DMS 273 treated with DMSO at 0.1 percent for 48 hours (cell line): ENCODE data around the gene CCDC27.

Experiments used
- DNase-seq: peaks from one replicate; lab custom pipeline; 2025; lab: John Stamatoyannopoulos, UW

Gene CCDC27

DNA sequence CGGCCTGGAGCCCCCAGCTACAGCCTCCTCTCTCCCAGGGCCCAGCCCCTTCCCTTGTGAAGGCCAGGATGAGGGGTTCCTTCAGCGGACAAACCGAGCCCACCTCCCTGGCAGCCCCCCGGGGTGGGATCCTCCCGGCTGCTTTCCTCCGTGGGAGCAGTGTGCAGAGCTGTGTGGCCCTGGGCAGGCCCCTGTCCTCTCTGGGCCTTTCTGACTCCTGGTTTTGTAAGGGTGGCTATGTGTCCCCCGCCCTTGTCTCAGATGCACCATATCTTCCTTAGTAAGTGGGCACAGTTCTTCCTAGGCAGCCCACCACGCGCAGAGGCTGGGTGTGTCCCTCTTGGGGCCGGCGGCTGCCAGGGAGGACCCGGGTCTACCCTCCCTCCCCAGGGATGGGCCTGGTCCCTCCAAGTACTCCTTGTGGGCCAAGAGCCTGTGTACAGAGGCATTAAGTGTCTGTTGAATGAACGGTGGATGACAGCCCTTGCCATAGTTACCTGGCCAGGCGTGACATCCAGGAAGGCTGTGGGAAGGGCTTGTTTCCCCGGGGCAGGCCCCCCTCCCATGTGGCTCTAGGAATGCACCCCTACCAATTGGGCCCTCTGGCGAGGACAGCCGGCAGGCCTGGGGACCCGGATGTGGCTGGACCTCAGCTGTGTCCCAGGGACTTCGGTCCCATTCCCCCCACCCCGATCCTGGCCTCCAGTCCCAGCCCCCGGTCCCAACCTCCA is 24.1 kb downstream of the CCDC27 start:
- no peak for DNase-seq

DNA sequence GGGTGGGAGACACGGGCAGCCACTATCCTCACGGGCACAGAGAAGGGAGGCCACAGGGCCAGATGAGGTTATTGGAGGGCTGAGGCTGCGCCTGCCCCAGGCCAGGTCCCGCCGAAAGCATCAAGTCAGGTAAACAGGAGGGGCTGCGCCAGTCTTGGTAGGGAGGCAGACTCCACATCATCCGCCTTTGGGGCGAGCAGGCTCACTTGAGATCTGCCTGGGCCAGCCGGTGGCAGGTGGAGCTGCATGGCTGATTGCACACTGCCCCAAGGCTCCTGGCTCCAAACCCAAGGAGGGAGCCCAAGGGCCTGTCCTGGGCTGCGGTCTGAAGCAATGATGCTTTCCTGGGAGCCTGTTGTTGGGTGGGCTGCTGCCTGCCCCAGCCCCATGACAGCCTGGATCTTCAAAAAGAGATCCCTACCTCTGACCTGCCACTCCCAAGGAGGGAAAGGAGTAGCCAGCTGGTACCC is 24.9 kb downstream of the CCDC27 start:
- no peak for DNase-seq

DNA sequence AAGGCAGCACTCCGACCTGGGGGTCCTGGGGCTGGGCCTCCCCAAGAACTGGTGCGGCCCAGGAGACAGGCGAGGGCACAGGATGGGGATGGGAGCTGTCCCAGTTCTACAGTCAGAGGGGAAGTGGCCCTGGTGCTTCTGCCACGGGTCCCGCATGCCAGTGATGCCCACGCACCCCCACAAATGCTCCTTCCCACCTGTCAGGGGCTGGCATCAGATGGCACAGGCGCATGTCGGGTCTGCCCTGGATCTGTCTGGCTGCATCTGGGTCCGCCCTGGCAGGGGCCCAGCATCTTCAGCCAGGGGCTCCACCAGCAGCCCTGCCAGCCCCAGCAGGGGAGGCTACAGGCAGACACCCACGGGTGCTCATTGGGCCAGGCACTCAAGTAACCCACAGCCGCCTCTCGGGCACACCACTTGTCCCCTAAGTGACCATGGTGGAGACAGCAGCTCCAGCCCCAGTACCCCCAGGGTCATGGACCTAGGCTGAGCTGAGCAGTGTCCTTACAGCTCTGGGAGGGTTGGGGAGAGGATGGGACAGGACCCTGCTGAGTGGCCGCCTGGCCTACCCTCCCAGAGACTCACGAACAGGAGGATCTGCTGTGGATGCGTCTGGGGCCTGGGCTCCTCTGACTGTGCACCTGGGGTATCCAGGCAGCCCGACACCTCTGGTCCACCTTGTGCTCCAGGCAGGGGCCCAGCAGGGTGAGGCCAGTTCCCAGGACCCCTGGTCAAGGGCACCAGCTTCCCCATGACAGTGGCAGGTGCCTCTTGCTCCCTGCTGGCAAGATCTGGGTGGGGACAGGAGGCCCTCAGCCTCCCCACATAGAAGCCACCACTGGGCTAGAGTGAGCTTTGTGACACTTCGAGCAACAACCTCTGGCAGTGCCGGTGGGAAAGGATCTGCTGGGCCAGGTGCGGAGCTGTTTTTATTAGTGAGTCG is 25.7 kb downstream of the CCDC27 start:
- no peak for DNase-seq

DNA sequence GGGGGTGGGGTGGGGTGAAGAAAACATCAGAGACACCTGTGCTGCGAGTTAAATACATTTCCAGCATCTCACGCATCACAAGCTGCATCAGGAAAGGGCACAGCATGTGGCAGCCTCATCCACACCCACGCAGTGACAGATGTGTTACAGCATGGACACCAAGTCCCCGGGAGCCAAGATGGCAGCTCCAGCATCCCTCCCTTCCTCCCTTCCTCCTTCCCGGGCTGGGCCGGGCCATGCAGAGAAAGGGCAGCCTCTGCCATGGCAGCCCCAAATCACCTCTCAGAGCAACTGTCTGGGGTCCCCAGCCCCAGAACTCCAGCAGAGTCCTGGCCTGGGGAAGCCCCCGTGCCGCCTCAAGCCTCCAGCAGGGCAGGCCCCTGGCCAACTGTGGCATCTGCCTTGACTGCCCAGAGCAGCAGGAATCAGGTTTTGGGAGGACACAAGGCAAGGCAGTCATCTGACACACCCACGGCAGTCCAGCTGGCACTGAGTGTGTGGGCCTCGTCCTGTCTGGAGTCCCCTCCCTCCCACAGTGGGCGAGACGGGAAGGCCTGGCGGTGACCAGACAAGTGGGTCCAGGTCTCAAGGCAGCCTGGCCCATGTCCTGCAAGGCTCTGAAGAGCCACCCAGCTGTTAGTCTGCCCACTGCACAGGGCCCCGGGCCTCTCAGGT is 26.5 kb downstream of the CCDC27 start:
- DNase-seq, result no peak

DNA sequence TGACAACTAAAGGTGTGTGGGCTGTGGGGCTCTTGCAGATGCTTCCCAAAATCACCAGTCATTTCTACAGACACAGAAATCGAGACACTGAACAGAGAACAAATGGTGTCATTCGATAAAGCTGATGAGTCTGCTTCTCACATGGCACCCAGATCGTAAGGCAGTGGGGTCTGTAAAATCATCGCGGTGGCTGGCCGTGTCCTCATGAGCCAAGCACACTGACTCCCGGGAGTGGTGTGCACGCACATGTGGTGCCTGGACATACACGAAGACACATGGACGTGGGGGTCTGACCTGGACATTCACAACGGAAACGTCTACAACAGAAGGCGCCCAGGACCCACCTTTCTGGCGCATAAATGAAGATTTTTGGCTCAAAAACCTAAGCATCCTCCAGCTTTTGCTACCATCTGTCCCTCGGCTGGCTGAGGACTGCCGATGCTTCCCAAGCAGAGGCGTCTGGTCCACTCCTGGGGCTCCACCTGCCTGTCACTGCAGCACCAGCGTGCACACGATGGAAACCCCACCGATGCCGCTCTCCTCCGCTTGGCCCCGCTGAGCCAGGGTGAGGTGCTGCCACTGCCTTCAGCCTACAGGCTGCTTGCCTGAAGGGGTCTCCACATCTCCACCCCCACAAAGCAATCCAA is 27.1 kb downstream of the CCDC27 start:
- no peak for DNase-seq

DNA sequence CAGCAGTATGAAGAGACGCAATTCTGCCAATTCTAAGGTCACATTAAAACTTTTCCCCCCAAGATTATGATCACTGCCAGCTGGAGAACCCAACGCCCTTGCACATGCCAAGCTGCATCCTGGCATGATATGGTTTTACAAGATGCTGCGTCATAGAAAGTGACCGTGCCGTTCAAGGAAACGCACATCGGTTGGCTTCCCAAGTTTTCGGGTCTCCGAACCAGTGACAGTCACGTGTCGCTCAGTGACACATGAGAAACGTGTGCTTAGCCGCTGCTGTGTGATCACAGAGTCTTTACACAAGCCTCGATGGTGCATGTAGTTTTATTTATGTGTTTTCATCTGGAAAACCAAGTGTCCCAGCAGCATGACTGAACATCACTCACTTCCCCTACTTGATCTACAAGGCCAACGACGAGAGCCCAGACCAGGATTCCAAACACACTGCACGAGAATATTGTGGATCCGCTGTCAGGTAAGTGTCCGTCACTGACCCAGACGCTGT is 27.7 kb downstream of the CCDC27 start:
- DNase-seq, result no peak

DNA sequence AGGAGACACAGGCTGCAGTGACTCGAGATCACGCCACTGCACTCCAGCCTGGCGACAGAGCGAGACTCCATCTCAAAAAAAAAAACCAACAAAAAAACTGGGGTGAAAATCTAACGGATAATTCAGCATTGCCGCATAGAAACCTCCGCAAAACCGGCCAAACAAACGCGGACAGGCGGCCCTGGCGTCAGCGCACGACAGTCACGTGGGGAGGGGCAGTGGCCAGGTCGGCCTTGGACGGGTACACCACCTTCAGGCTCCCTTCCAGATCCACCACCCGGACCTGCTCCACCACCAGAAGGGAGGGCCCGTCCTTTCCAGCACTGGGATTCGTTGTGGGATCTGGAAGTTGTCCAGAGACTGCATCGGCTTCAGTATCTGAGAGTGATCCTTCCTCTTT is 28.7 kb downstream of the CCDC27 start:
- DNase-seq, result no peak

DNA sequence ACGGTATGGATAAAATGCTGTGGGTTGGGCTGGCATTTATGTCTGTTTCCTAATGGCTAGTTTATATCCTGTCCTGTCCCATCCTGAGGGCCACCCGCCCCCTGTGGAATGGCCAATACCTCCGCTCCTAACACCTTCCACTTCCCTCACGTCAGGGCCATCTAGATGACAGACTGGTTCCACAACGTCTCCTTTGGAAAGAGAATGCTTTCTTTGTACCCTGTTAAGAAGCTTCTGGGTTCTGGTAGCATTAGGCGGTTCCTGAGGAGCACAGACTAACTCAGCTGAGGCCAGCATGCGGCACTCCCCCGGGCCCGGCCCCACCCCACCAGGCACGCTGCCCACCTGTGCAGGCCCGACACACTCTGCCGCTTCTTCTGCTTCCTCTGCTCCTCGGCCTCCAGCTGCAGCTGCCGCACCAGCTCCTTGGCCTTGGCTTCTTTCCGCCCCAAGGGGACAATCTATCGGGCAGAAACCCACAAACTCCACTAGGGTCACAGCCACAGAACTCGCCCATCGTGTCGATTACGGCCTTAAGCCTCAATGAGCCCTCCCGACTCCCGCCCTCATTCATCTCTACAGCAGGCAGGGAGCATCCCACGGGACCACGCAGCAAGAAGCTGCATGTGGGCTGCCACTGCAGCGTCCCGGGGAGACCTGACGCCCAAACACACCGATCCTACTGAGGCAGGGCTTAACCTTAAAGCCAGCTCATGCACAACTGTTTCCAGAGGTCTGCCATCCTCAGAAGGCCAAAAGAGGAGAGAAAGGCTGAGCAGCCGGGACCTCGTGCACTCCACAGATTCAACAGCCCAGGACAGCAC is 31.6 kb downstream of the CCDC27 start:
- no peak for DNase-seq

DNA sequence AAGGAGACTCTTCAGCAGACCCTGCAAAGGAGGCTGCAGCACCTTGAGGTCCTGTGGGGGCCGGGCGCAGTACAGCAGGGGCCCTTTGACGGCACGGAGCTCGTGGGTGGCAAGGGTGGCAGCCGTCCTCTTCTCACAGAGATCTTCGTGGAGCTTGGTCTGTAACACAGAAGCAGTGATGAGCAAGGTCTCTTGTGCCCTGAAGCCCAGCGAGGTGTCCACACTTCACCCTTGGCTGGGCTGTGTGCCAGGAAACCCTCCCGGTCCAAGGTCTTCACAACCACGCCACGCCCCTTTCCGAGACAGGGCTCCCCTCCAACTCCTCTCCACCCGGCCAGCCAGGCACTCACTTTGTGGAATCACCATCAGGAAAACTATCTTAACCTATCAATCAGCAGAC is 32.8 kb downstream of the CCDC27 start:
- no peak for DNase-seq

DNA sequence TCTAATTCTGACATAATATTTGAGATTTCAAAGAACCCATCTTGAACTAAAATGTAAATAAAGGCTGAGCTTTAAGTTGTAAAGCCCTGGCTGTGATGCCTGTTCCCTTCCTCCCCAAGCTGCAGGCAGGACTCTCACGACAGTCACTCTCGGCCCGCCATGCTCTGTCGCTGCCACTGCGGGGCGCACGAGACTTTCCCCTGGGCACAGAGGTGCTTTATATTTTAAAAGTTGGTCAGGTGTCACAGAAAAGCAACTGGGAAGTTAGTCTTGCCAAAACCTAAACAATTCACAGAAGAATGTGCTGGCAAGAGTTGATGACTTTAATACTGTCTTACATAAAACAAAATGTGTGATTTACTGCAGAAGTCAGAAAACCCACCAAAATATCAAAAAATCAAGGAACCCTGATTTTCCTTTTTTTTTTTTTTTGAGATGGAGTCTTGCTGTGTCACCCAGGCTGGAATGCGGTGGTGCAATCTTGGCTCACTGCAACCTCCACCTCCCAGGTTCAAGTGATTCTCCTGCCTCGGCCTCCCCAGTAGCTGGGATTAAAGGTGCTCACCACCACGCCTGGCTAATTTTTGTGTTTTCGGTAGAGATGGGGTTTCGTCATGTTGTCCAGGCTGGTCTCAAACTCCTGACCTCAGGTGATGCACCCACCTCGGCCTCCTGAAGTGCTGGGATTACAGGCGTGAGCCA is 33.4 kb downstream of the CCDC27 start:
- DNase-seq, result no peak

DNA sequence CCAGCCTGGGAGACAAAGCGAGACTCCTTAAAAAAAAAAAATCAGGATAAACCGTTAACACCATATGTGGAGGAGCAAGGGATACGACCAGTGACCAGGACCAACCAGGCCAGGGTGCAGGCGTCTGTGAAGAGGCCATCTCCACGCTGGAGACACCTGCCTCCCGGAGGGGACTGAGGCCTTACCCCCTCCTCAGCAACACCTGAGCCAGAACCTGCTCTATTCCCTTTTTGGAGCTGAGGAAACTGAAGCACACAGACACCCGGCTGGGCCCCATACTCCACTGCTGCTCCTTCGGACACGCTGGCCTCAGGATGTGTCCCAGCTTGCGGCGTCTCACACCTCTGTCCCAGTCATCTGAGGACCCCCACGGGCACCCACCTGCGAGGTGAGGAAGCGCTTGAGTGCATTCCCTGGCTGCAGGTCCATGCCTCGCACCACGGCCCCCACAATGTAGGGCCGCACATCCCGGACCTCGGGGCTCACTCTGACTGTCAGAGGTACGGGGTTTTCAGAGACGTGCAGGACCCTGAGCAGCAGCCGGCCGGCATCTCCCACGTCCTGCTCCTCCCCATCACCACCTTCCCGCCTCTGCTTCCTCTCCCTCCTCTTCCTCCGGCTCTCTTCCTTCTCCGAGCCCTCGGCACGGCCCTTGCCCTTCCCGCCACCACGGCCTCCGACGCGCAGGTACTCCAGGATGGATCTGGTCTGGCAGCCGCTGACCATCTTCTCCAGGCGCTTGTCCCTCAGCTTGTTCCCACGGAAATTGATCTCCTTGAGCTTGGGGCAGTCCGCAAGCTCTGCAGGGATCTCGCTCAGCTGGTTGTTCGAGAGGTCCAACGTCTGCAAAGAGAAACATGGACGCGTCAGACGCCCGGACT is 34.5 kb downstream of the CCDC27 start:
- DNase-seq, result no peak

DNA sequence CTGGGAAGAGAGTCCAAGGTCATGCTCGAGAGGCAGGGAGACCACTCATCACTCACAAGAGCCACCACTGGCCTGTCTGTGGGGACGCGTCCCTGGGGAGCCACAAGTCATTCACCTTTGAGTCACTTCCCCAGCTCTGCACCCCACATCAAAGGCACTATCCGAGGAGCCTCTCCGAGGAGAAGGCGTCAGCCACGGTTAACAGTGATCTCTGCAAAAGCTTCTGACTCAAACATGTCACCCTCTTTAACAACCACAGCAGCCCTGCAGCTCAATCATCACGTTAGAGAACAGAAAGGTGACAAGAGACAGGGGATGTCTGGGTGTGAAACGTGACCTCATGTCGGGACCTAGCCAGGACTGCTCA is 35.1 kb downstream of the CCDC27 start:
- DNase-seq, result no peak

DNA sequence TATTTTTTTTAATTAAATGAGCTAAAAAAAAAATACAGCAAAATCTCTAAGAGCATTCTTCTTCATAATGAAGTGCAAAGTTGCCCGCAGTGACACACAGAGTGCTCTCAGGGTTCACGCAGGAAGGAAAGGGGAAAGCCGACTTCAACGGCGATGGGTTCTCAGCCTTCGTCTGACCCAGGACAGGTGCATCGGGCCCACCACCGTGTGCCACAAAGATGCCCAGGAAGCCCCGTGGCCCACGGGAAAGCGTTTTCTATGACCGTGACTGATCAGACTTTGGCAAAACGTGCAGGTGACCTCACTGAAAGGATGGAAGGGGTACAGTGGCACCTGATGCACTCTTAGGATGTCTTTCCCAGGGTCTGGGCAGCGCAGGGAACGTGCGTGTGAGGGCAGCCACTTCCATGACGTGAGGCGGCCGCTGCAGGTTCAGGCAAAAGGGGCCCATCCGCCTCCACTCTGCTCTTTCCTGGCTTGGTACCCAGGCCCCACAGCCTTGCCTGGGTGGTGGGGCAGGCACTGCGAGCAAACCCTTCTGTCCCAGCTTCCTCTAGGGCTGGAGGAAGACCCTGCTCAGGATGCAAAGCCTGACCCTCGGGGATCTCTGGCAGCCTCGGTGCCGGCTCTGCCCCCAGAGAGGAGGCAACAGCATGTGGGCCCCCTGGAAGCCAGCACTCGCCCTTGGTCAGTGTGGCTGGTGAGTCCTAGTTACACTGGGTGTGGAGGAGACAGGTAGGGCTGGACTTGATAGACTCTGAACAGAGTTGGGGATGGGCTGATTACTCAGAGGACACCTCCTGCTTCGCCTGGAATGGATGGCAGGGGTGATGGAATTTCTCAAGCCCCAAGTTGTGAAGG is 35.7 kb downstream of the CCDC27 start:
- DNase-seq, result no peak

DNA sequence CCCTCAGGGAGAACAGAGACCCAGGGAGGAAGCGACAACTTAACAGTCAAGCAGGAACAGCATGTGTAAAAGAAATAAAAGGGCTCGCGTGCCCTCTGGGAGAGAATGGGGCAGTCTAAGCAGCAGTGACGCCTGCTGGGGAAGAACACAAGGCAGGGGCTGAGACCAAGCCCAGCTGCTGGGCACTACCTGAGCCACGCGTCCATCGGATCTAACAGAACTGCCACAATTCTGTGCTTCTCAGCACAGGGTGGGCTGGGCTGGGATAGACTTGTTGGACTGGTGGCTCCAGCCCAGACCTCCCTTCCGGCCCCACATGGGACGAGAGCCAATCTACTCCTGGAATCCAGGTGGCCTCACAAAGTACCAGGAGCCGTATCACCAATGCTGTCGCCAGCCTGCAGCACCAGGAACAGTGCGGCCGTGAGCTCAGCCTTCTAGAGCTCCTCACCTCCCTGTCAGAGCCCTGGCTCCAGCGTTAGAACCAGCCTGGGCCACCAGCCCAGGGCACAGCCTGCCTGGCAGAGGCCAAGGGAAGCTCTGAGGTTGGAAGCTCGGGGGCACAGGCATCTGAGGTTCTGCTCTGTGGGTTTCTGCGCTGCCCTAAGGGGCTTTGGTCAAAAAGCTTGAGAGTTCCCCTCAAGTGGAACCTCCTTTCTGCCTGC is 36.6 kb downstream of the CCDC27 start:
- DNase-seq, result no peak

DNA sequence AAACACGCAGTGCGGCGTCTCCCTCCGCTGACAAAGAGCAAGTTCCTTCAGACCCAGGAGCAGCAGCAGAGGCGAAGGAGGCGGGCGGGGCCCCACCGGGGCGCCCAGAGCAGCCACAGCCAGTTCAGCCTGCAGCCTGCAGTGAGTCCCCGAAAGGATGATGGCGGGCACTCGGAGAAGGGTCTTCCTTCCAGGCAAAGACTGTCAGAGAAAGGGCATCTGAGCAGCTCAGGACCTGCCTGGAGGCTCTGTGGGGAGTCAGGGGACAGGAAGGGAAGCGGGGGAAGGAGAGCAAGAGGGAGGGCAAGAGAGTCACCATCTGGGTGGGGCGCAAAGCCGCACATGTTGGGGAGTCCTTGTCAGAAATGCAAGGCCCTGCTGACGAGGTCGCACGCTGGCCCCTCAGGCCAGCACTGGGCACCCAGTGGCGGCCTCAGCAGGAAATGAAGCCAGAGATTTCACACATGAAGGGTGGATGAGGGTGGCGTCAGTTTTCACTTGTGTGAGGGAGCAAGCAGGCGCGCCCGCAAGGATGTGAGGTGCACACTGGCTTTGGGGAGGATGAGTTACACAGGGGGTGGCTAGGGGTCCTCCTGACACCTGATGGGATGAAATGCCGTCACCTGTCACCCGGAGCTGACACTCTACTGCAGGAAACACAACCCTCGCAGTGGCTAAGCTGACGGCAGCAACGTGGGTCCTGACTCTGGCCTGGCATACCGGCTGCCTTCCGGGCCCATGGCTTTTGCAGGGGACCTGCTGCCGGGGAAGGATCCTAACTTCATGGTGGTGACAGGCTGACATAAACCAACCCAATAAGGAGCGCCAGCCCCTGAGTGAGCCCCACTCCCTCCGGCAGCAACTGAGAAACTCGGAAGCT is 37.4 kb downstream of the CCDC27 start:
- DNase-seq, result no peak

DNA sequence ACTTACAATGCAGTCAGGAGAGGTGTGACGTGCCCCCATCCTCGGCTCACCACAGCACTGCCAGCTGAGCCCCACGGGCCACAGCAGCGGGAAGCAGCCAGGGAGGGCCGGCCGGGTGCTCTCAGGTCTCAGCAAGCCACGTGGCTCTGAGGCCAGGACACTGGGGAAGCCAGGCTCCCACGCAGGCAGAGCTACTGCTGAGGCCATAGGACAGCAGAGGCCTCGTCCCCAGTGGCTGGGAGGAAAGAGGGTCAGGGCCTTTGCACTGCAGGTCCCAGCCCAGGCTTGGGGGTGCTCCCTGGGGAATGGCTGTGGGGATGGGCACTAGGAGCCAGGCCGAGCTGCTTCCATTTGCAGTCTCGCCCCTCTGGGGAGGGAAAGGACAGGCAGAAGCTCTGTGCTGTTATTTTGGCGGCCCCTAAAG is 38.3 kb downstream of the CCDC27 start:
- no peak for DNase-seq

DNA sequence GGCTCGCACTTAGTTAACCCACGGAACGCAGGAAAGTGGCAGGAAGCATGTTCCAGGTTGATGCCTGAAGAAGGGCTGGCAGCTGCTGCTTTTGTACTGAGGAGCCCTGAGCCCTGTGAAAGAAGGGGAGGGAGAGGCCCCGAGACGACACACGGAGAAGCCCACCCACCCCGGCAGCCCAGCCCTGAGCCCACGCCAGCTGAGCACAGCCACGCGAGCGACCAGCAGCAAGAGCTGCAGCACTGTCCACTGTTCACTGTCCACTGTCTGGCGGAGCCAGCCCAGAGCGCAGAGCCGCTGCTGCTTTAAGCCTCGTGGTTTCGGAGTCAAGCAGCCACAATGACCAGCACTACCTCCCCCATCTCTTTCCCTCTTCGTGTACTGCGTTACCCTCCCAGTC is 38.7 kb downstream of the CCDC27 start:
- no peak for DNase-seq
